Stimulated activated naive CD8-positive, alpha-beta T cell treated with anti-CD3 and anti-CD28 coated beads, Interleukin-15, Interleukin-2, amounts not matched to agents 100 ng/mL and 50 ng/mL, for 24 hours (primary cell): ENCODE results near the gene HEMK1.

Source experiments
- H3K27ac Mint-ChIP-seq: one replicate; pipeline ENCODE4 v1.8.0; 2021; ENCODE audit warnings: mild to moderate bottlenecking, mixed read lengths
- H3K27me3 Mint-ChIP-seq: one replicate; pipeline ENCODE4 v1.8.0; 2021; ENCODE audit warnings: mixed read lengths
- H3K36me3 Mint-ChIP-seq: one replicate; pipeline ENCODE4 v1.8.0; 2021; ENCODE audit warnings: low read depth, mixed read lengths
- H3K4me1 Mint-ChIP-seq: one replicate; pipeline ENCODE4 v1.8.0; 2021; ENCODE audit warnings: low read depth, mixed read lengths
- H3K4me3 Mint-ChIP-seq: one replicate; pipeline ENCODE4 v1.8.0; 2021; ENCODE audit warnings: mild to moderate bottlenecking, mixed read lengths
- H3K9me3 Mint-ChIP-seq: one replicate; pipeline ENCODE4 v1.8.0; 2021; ENCODE audit warnings: mixed read lengths

Gene HEMK1

GRCh38 chr3:50580683-50581458, 11.5 kb downstream of the HEMK1 start:
- no peak overlapping the region for H3K4me3 Mint-ChIP-seq
- H3K36me3 Mint-ChIP-seq: peaks cover 59% of the 10 kb centered on the region
- no peaks in the 10 kb centered on the region for H3K27me3 Mint-ChIP-seq
- no peak overlapping the region for H3K27ac Mint-ChIP-seq
- no peaks in the 10 kb centered on the region for H3K9me3 Mint-ChIP-seq
- peaks cover 43% of the 10 kb centered on the region for H3K4me1 Mint-ChIP-seq

- H3K4me3 Mint-ChIP-seq: no peak overlapping the region
- peaks cover 59% of the 10 kb centered on the region for H3K36me3 Mint-ChIP-seq
- H3K27me3 Mint-ChIP-seq: no peaks in the 10 kb centered on the region
- H3K27ac Mint-ChIP-seq: no peak overlapping the region
- peaks cover 43% of the 10 kb centered on the region for H3K4me1 Mint-ChIP-seq
- no peaks in the 10 kb centered on the region for H3K9me3 Mint-ChIP-seq
Observed at GRCh38 chr3:50581459-50581842, 12.1 kb downstream of the HEMK1 start.

GRCh38 chr3:50582083-50582482, 12.8 kb downstream of the HEMK1 start:
- H3K4me3 Mint-ChIP-seq: no peak overlapping the region
- H3K4me1 Mint-ChIP-seq: peaks cover 47% of the 10 kb centered on the region
- H3K27me3 Mint-ChIP-seq: no peaks in the 10 kb centered on the region
- H3K9me3 Mint-ChIP-seq: no peaks in the 10 kb centered on the region
- H3K27ac Mint-ChIP-seq: peak overlapping the region; percentile 70
- peaks cover 54% of the 10 kb centered on the region for H3K36me3 Mint-ChIP-seq

GRCh38 chr3:50583897-50584296, 14.6 kb downstream of the HEMK1 start:
- peaks cover 64% of the 10 kb centered on the region for H3K4me1 Mint-ChIP-seq
- peak overlapping the region; percentile 93 for H3K27ac Mint-ChIP-seq
- peaks cover 39% of the 10 kb centered on the region for H3K36me3 Mint-ChIP-seq
- H3K27me3 Mint-ChIP-seq: no peaks in the 10 kb centered on the region
- H3K9me3 Mint-ChIP-seq: no peaks in the 10 kb centered on the region
- H3K4me3 Mint-ChIP-seq: no peak overlapping the region

- Mint-ChIP-seq H3K27me3 (no peaks in the 10 kb centered on the region), H3K9me3 (no peaks in the 10 kb centered on the region), H3K27ac (peak overlapping the region; percentile 93), H3K4me1 (peaks cover 68% of the 10 kb centered on the region), H3K4me3 (no peak overlapping the region), H3K36me3 (peaks cover 34% of the 10 kb centered on the region)
Observed at GRCh38 chr3:50584391-50584790, 15.1 kb downstream of the HEMK1 start.

- Mint-ChIP-seq H3K4me3 (peak overlapping the region; percentile 41), H3K9me3 (no peaks in the 10 kb centered on the region), H3K27me3 (no peaks in the 10 kb centered on the region), H3K4me1 (peaks cover 84% of the 10 kb centered on the region), H3K27ac (peak overlapping the region; percentile 93), H3K36me3 (peaks cover 32% of the 10 kb centered on the region)
Observed at GRCh38 chr3:50585919-50586762, 16.8 kb downstream of the HEMK1 start.

- Mint-ChIP-seq H3K27me3 (no peaks in the 10 kb centered on the region), H3K4me1 (peaks cover 90% of the 10 kb centered on the region), H3K4me3 (no peak overlapping the region), H3K27ac (peak overlapping the region; percentile 93), H3K36me3 (peaks cover 32% of the 10 kb centered on the region), H3K9me3 (no peaks in the 10 kb centered on the region)
Observed at GRCh38 chr3:50586763-50587070, 17.4 kb downstream of the HEMK1 start.

GRCh38 chr3:50587373-50587772, 18.1 kb downstream of the HEMK1 start:
- H3K27ac Mint-ChIP-seq: peak overlapping the region; percentile 93
- peaks cover 28% of the 10 kb centered on the region for H3K36me3 Mint-ChIP-seq
- peak overlapping the region; percentile 8 for H3K4me3 Mint-ChIP-seq
- H3K9me3 Mint-ChIP-seq: no peaks in the 10 kb centered on the region
- H3K4me1 Mint-ChIP-seq: peaks cover 96% of the 10 kb centered on the region
- no peaks in the 10 kb centered on the region for H3K27me3 Mint-ChIP-seq

GRCh38 chr3:50587806-50588758, 18.8 kb downstream of the HEMK1 start:
- peak overlapping the region; percentile 61 for H3K4me3 Mint-ChIP-seq
- H3K9me3 Mint-ChIP-seq: no peaks in the 10 kb centered on the region
- peaks cover 23% of the 10 kb centered on the region for H3K36me3 Mint-ChIP-seq
- H3K27me3 Mint-ChIP-seq: no peaks in the 10 kb centered on the region
- H3K27ac Mint-ChIP-seq: peak overlapping the region; percentile 93
- H3K4me1 Mint-ChIP-seq: peaks cover 98% of the 10 kb centered on the region

- peak overlapping the region; percentile 93 for H3K27ac Mint-ChIP-seq
- no peaks in the 10 kb centered on the region for H3K9me3 Mint-ChIP-seq
- peak overlapping the region; percentile 61 for H3K4me3 Mint-ChIP-seq
- H3K4me1 Mint-ChIP-seq: peaks cover 98% of the 10 kb centered on the region
- H3K27me3 Mint-ChIP-seq: no peaks in the 10 kb centered on the region
- peaks cover 17% of the 10 kb centered on the region for H3K36me3 Mint-ChIP-seq
Observed at GRCh38 chr3:50588759-50589433, 19.6 kb downstream of the HEMK1 start.

- peak overlapping the region; percentile 62 for H3K4me3 Mint-ChIP-seq
- H3K27me3 Mint-ChIP-seq: no peaks in the 10 kb centered on the region
- peak overlapping the region; percentile 93 for H3K27ac Mint-ChIP-seq
- H3K36me3 Mint-ChIP-seq: peaks cover 6% of the 10 kb centered on the region
- no peaks in the 10 kb centered on the region for H3K9me3 Mint-ChIP-seq
- H3K4me1 Mint-ChIP-seq: peaks cover 98% of the 10 kb centered on the region
Observed at GRCh38 chr3:50591196-50591741, 21.9 kb downstream of the HEMK1 start.

- Mint-ChIP-seq H3K9me3 (no peaks in the 10 kb centered on the region), H3K27me3 (no peaks in the 10 kb centered on the region), H3K4me1 (peaks cover 85% of the 10 kb centered on the region), H3K36me3 (peaks cover 6% of the 10 kb centered on the region), H3K27ac (peak overlapping the region; percentile 93), H3K4me3 (peak overlapping the region; percentile 6)
Observed at GRCh38 chr3:50592568-50592967, 23.2 kb downstream of the HEMK1 start.

GRCh38 chr3:50594253-50594785, 25.0 kb downstream of the HEMK1 start:
- no peaks in the 10 kb centered on the region for H3K9me3 Mint-ChIP-seq
- H3K4me1 Mint-ChIP-seq: peaks cover 82% of the 10 kb centered on the region
- H3K27ac Mint-ChIP-seq: peak overlapping the region; percentile 93
- peaks cover 14% of the 10 kb centered on the region for H3K36me3 Mint-ChIP-seq
- H3K4me3 Mint-ChIP-seq: no peak overlapping the region
- no peaks in the 10 kb centered on the region for H3K27me3 Mint-ChIP-seq
